ENCODE results near the gene KCNMA1. TPM values are rescaled to one million over a fixed set of nuclear protein-coding genes. Genes with fewer than 3 reads are reported as not detected.

Gene KCNMA1
- total and polyA plus RNA-seq, 3 donors from 2014 or later, result 13.6 to 36.1 (median 24.7) TPM

DNA sequence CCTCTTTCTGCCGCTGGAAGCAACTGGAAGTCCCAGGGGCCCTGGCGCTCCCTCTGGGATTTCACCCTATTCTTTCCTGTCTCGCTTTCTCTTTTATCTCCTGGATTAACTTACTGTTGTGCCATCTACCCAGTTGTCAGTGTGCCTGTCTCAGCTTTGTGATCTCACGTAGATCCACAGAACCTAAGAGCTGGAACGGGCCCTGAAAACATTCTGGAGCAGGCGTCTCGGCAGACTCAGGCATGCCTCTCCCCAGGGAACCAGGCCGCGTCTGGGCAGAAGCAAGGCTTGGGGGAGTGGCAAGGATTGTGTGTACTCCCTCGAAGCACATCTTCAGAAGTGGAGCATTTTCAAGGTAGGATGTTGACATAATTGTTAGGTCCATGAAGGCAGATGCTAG lies 87.2 kb downstream of the KCNMA1 start:
- Histone ChIP-seq H3K36me3 (ENCODE audit: low read depth, missing control alignments) (no peaks in the 10 kb centered on the region), H3K27me3 (no peaks in the 10 kb centered on the region), H3K9me3 (no peaks in the 10 kb centered on the region), H3K27ac (no peak overlapping the region), H3K4me3 (no peak overlapping the region), H3K4me1 (no peaks in the 10 kb centered on the region)
- intact Hi-C loops (cut with DNase I; ENCODE audit: low total_unique reads), result no loop called here
- TF ChIP-seq, protein P1, sequence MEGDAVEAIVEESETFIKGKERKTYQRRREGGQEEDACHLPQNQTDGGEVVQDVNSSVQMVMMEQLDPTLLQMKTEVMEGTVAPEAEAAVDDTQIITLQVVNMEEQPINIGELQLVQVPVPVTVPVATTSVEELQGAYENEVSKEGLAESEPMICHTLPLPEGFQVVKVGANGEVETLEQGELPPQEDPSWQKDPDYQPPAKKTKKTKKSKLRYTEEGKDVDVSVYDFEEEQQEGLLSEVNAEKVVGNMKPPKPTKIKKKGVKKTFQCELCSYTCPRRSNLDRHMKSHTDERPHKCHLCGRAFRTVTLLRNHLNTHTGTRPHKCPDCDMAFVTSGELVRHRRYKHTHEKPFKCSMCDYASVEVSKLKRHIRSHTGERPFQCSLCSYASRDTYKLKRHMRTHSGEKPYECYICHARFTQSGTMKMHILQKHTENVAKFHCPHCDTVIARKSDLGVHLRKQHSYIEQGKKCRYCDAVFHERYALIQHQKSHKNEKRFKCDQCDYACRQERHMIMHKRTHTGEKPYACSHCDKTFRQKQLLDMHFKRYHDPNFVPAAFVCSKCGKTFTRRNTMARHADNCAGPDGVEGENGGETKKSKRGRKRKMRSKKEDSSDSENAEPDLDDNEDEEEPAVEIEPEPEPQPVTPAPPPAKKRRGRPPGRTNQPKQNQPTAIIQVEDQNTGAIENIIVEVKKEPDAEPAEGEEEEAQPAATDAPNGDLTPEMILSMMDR (IDR thresholded peaks at IDR 0.05), result no peak
- TF ChIP-seq POLR2A (IDR thresholded peaks at IDR 0.05), result no peak
- WGBS, 2 donors, result 56 to 67% methylated on average over 10 of the region's 10 CpGs
- no peak for DNase-seq

DNA sequence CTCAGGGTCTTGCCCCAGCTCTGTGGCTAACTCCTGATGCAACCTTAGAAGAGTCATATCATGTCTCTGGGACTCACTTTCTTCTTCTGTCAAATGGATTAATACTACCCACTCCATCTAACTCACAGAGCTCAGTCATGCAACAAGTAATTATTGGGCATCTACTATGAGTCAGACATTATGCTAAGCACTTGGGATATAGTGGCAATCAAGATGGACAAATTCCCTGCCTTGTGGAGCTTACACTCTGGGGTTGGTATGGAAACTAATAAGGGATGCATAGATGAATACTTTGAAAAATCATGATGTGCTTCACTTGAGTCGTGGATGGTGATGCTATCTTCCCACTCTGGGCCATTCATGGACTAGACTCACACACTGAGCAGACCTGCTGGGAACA lies 88.9 kb downstream of the KCNMA1 start:
- TF ChIP-seq POLR2A (IDR thresholded peaks at IDR 0.05), result no peak
- TF ChIP-seq, protein P1 (IDR thresholded peaks at IDR 0.05), result no peak
- H3K36me3 ChIP-seq (ENCODE audit: low read depth, missing control alignments), result no peaks in the 10 kb centered on the region
- intact Hi-C loops (cut with DNase I; ENCODE audit: low total_unique reads), result no loop called here
- no peaks in the 10 kb centered on the region for H3K27me3 ChIP-seq
- 94 to 95% methylated on average over 1 of the region's 1 CpG for WGBS, 2 donors
- no peaks in the 10 kb centered on the region for H3K4me1 ChIP-seq
- no peak overlapping the region for H3K4me3 ChIP-seq
- H3K27ac ChIP-seq, result no peak overlapping the region
- H3K9me3 ChIP-seq, result no peaks in the 10 kb centered on the region
- DNase-seq, result no peak

DNA sequence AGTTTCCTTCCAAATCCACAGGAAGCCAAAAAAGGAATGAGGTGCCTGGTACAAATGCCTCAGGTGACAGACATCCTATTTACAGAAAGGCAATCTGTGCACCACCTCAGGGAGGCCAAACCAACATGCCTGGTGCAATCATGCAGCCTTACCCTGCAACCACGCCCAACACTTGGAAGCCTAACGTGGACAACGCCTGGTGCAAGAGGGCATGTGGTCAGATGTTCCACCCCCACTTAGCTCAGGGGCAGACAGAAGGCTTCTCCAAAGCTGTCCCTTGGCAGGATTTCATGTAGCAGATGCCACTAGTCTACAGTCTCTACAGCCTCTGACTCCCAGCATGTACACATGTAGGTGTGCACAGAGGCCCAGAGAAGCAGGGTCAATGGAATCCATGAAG lies 89.5 kb downstream of the KCNMA1 start:
- H3K4me3 ChIP-seq, result no peak overlapping the region
- no peaks in the 10 kb centered on the region for H3K36me3 ChIP-seq (ENCODE audit: low read depth, missing control alignments)
- H3K27me3 ChIP-seq, result no peaks in the 10 kb centered on the region
- no peak for TF ChIP-seq POLR2A (IDR thresholded peaks at IDR 0.05)
- TF ChIP-seq, protein P1 (IDR thresholded peaks at IDR 0.05), result no peak
- H3K9me3 ChIP-seq, result no peaks in the 10 kb centered on the region
- no peaks in the 10 kb centered on the region for H3K4me1 ChIP-seq
- no peak overlapping the region for H3K27ac ChIP-seq
- intact Hi-C loops (cut with DNase I; ENCODE audit: low total_unique reads), result no loop called here
- WGBS, 2 donors, result 98% methylated on average over 3 of the region's 3 CpGs; no CpG with 5 or more reads in 1 of the 2 donors
- no peak for DNase-seq

DNA sequence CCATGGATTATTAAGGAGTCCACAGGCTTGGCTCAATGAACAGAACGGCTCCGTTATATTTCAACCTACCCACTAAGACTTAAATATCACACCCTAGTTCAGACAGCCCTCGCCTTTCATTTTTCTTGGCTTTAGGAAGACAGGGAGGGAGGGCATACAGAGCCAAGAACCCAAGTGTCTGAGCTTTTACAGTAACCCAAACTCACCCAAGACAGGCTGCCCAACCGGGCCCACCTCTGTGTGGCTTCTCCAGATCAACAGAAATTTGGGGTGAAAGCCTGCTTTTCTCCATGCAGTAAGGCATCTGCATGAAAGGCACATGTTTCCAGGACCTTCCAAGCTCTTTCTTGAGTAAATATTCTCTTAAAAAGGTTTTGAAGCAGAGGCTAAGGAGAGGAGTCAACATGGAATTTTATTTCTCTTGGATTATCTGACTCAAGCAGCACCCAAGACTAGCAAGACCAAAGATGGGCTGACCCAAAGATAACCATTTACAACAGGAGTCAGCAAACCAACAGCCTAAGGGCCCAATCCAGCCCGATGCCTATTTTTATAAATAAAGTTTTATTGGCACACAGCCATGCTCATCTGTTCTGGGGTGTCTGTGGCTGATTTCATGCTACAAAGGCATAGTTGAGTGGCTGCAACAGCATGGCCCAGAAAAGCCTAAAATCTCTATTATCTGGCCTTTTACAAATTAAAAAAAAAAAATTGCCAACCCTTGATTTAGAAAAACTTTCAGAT lies 90.1 kb downstream of the KCNMA1 start:
- Histone ChIP-seq H3K4me1 (no peaks in the 10 kb centered on the region), H3K27me3 (no peaks in the 10 kb centered on the region), H3K9me3 (no peaks in the 10 kb centered on the region), H3K4me3 (no peak overlapping the region), H3K27ac (no peak overlapping the region), H3K36me3 (ENCODE audit: low read depth, missing control alignments) (no peaks in the 10 kb centered on the region)
- 86 to 93% methylated on average over 5 of the region's 5 CpGs for WGBS, 2 donors
- intact Hi-C loops (cut with DNase I; ENCODE audit: low total_unique reads), result no loop called here
- TF ChIP-seq, protein P1 (IDR thresholded peaks at IDR 0.05), result no peak
- TF ChIP-seq POLR2A (IDR thresholded peaks at IDR 0.05), result no peak
- DNase-seq, result no peak

DNA sequence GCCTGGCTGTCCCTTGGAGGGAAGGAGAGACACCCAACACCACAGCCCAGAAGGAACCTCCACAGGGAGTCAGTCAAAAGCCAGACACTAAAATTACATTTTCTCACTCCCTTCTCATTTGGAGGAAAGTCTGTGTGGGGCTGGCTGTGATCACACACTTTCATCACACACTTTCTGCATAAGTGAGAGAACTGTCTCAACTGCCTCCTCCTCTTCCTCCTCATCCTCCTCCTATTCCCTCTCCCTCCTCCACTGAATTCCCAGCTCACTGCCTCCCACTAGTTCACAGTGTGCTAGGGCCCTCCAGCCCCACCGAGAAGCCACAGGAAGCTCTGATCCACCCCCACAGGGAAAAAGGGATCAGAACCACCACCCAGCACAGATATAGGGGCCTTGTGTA lies 91.6 kb downstream of the KCNMA1 start:
- no peak for TF ChIP-seq POLR2A (IDR thresholded peaks at IDR 0.05)
- TF ChIP-seq, protein P1 (IDR thresholded peaks at IDR 0.05), result no peak
- 70 to 74% methylated on average over 1 of the region's 1 CpG for WGBS, 2 donors
- no peak overlapping the region for H3K27ac ChIP-seq
- H3K27me3 ChIP-seq, result no peaks in the 10 kb centered on the region
- intact Hi-C loops (cut with DNase I; ENCODE audit: low total_unique reads), result no loop called here
- H3K36me3 ChIP-seq (ENCODE audit: low read depth, missing control alignments), result no peaks in the 10 kb centered on the region
- no peak for DNase-seq
- H3K9me3 ChIP-seq, result no peaks in the 10 kb centered on the region
- H3K4me3 ChIP-seq, result no peak overlapping the region
- H3K4me1 ChIP-seq, result no peaks in the 10 kb centered on the region
